Measurements from ENCODE around the gene CDY1.
"Not testable (repeated sequence)": the region's sequence is repeated elsewhere in the genome, so short reads cannot be mapped to it uniquely, and the experiment has no call there.

CDY1 gene, protein sequence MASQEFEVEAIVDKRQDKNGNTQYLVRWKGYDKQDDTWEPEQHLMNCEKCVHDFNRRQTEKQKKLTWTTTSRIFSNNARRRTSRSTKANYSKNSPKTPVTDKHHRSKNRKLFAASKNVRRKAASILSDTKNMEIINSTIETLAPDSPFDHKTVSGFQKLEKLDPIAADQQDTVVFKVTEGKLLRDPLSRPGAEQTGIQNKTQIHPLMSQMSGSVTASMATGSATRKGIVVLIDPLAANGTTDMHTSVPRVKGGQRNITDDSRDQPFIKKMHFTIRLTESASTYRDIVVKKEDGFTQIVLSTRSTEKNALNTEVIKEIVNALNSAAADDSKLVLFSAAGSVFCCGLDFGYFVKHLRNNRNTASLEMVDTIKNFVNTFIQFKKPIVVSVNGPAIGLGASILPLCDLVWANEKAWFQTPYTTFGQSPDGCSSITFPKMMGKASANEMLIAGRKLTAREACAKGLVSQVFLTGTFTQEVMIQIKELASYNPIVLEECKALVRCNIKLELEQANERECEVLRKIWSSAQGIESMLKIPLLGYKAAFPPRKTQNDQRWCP

DNA sequence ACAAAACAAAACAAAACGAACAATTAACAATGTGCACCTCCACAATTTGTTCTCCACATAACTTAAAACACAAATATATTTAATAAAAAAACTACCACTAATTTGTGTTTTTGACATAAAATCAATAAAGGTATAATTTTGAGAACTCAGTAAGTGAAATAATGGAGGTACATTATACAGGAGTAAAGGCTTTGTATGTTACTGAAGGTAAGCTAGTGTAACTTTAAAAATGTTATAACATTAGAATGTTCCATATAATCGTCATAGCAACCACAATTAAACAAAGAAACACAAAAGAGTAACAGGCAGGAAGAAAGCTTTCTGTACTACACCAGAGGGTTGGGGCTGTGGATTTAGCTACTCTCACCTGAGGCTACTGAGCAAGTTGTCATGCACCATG lies at the start of gene CDY1:
TSS of gene CDY1 (plus strand) at position 301 of the 400 bp plus-strand sequence. CDS start 326 bp downstream, outside the sequence.
- DNase-seq = not testable (repeated sequence)

DNA sequence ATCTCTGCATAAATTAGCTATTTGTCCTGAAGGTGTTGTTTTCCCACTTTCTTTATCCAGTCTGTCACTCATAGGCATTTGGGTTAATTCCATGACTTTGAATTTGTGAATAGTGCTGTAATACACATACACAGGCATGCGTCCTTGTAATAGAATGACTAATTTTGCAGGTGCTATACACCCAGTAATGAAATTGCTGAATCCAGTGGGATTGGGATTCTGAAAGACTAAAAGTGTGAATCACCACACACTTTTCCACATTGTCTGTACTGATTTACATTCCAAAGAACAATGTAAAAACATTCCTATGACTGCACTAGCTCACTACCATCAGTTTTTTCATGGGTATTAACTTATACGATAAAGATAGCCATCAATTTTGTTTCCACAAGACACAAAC lies 28.6 kb upstream of the CDY1 start:
- DNase-seq = not testable (repeated sequence)

DNA sequence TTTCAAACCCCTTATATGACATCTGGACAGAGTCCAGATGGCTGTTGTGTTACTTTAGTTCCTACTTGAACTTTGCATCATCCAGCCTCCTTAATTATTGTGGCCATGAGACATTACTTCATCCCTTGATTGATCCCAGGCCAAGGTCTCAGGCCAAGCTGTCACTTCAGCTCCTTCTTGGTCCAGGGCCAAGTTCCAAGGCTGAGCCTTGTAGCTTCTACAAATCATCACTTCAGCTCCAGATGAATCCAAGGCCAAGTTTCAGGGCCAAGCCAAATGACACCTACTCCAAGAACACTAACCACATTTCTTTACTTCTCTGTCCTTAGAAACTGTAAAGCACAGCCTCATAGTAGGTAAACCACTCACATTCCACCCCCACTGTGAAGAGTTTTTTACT lies 1.7 kb upstream of the CDY1 start:
- not testable (repeated sequence) for DNase-seq

DNA sequence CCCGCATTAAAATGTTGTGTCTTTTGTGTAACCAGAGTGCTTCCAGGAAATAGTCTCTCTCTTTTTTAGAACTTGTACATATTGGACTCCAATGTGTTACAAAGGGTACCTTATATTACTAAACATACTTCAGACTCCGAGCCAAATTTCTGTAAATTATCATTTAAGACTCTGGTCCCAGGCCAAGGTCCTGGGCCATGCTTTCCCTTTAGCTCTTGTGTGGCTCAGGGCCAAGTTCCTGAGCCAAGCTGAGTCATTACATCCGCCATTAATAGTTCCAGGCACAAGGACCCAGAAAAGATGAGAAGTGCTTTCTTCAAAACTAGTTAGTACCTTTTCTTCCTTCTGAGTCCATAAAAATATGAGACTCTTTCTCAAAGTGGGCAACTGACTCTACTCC lies 4.6 kb downstream of the CDY1 start:
- DNase-seq = not testable (repeated sequence)

DNA sequence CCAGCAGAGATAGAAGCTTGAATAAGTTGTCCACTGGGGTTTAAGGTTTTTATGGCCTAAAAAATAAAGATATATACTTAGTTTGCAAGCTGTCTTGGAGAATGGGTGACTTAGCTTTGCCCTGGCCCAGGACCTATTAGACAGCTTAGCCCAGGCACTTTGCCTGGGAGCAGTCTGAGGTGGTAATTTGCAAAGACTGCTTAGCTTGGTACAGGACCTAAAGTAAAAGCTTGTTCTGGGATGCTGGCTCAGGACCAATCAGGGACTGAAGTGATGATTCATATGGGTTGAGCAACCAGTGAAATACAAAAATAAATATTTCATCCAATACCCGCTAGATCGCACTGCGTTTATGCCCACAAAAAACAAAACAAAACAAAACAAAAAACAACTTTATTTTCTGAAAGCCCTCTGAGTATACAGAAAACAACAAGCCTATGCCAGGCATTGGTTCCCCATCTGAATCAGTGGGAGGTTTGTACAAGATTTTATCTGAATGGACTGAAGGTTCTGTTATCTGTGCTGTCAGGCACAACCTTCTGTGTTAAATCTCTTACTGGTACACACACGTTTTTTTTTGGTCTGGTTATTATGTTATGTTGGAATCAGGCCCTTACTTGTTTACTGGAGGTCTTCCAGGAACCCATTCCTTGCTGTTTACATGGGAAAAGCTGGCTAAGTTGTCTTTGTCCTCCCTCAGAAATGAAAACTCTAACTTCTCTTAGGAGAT lies 8.6 kb downstream of the CDY1 start:
- DNase-seq = not testable (repeated sequence)

DNA sequence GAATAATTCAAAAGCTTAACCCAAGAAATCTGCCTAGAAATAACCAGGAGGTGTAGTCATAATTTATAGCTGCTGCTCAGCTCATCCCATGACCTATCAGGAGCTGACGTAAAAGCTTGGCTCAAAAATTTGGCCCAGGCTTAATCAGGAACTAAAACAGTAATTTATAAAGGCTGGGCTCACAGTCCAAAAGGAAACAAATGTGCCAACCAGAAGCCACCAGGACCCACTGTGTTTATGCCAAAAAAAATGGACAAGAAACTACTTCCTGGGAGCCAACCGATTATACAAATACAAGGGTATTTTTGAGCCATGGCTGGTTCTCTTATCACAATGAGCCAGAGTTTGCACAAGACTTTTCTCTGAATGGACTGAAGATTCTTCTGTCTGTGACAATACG lies 17.9 kb downstream of the CDY1 start:
- not testable (repeated sequence) for DNase-seq

DNA sequence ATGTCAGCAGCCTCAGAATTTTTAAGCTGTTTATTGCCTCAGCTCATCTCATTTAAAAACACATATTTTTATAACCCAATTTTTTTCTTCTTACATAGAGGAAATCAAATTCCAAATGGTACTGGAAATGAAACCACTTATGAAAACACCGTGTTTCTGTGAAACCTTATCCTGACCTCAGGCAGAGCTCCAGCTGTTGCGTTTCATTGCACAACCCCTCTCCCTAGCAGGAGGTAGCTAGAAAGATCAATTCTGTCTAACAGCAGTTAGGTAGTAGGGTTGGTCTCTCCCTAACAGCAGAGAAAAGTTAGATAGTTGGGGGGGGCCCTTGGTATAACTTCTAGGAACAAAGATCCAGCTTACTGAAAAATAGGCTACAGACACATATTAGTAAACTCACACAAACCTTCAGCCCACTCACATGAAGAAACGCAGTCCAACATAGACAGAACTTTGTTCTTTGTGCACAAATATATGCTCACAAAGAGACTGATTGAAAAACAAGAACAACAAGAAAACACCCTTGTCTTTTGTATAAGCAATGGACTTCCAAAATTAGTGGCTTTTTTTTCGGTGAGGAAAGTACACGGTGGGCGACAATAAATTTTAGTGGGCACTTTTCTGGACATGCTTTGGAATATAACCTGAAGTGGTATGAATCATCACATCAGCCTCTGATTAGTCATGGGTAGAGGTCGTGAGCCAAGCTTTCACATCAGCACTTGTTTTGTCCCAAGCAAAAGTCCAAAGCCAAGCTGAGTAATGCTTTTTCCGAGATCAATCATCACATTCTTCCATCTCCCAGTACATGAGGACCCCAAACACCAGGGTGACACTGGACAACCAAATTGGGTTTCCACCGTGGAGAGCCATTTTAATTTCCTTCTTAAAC lies 21.4 kb downstream of the CDY1 start:
- DNase-seq = not testable (repeated sequence)

All from stimulated activated CD4-positive, alpha-beta T cell treated with anti-CD3 and anti-CD28 coated beads, Interleukin-2, amount 100 ng/mL, for 24 hours (primary cell).